ENCODE data around the gene PHLPP1. TPM values are rescaled to one million over a fixed set of nuclear protein-coding genes. Genes with fewer than 3 reads are reported as not detected.

Gene PHLPP1
- total and polyA plus RNA-seq, 8 donors: 2.1 to 77.0 (median 12.5) TPM

DNA sequence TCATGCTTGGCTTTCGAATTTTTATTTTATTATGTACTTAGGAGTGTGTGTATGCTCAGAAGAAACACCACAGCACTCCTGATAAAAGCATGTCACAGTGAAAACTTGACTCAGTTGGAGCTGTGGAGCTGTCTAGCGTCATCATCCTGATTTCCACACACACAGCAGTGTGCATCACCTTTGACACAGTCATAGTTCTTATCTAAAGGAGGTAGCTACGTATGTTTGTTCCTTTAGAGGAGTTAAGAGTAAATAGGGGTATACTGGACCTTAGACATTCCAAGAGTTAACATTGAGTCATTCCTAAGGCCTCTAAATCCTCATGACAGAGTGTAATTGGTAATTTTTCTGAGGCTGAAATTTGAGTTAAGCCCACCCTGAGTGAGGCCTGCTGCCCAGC, 96.9 kb downstream of the PHLPP1 start:
- Histone ChIP-seq H3K4me1 (peaks cover 0 to 33% (median 6%) of the 10 kb centered on the region in 4 donors), H3K27me3 (no peaks in the 10 kb centered on the region), H3K36me3 (no peaks in the 10 kb centered on the region), H3K9me3 (no peaks in the 10 kb centered on the region), H3K4me3 (no peak overlapping the region), H3K27ac (peak overlapping the region in 2 of 5 donors; percentile 45 to 51)
- WGBS, 5 donors: 44 to 65% (median 55%) methylated on average over 3 of the region's 3 CpGs
- intact Hi-C loops (cut with DNase I; ENCODE audit: low total_unique reads): loop anchor here (10.0 kb wide), 1 partner anchor 107 kb away; no protein-coding TSS in a partner anchor
- TF ChIP-seq CTCF (IDR thresholded peaks at IDR 0.05) (no peak), POLR2AphosphoS5 (IDR thresholded peaks at IDR 0.05) (peak in 2 of 3 donors; percentile 26 to 37)
- peak in 1 of 2 donors; percentile 74 for DNase-seq

- intact Hi-C loops (cut with DNase I; ENCODE audit: low total_unique reads): loop anchor here (10.0 kb wide), 1 partner anchor 108 kb away; no protein-coding TSS in a partner anchor
- H3K4me1 ChIP-seq: peaks cover 0 to 33% (median 6%) of the 10 kb centered on the region in 4 donors
- no peak overlapping the region for H3K27ac ChIP-seq
- no peak for DNase-seq
- no peaks in the 10 kb centered on the region for H3K36me3 ChIP-seq
- TF ChIP-seq CTCF (IDR thresholded peaks at IDR 0.05) (no peak), POLR2A (IDR thresholded peaks at IDR 0.05) (no peak), POLR2AphosphoS5 (IDR thresholded peaks at IDR 0.05) (no peak), EP300 (IDR thresholded peaks at IDR 0.05) (no peak)
- no peaks in the 10 kb centered on the region for H3K27me3 ChIP-seq
- no peak overlapping the region for H3K4me3 ChIP-seq
- no peaks in the 10 kb centered on the region for H3K9me3 ChIP-seq
Observed at GRCh38 chr18:62812876-62813275, 97.5 kb downstream of the PHLPP1 start.

- intact Hi-C loops (cut with DNase I; ENCODE audit: low total_unique reads): loop anchor here (10.0 kb wide), 1 partner anchor 109 kb away; no protein-coding TSS in a partner anchor
- no peak for TF ChIP-seq POLR2AphosphoS5 (IDR thresholded peaks at IDR 0.05)
- TF ChIP-seq CTCF (IDR thresholded peaks at IDR 0.05): no peak
- no peak for TF ChIP-seq EP300 (IDR thresholded peaks at IDR 0.05)
- no peak for TF ChIP-seq POLR2A (IDR thresholded peaks at IDR 0.05)
- peaks cover 0 to 33% (median 6%) of the 10 kb centered on the region in 4 donors for H3K4me1 ChIP-seq
- H3K27me3 ChIP-seq: no peaks in the 10 kb centered on the region
- H3K36me3 ChIP-seq: no peaks in the 10 kb centered on the region
- no peak overlapping the region for H3K27ac ChIP-seq
- no peak for DNase-seq
- no peak overlapping the region for H3K4me3 ChIP-seq
- 44 to 58% (median 55%) methylated on average over 2 of the region's 2 CpGs for WGBS, 5 donors
- no peaks in the 10 kb centered on the region for H3K9me3 ChIP-seq
Observed at GRCh38 chr18:62814132-62814759, 98.9 kb downstream of the PHLPP1 start.

DNA sequence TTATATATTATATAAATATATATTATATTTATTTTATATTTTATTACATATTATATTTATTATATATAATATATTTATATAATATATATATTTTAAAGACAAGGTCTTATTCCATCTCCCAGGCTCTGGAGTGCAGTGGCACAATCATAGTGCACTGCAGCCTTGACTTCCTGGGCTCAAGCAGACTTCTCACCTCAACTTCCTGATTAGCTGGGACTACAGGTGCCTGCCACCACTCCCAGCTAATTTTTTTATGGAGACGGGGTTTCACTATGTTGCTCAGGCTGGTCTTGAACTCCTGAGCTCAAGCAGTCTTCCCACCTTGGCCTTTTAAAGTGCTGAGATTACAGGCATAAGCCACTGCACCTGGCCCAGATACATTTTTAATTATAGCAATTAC, 110.0 kb downstream of the PHLPP1 start:
- DNase-seq: no peak
- H3K27ac ChIP-seq: no peak overlapping the region
- no peaks in the 10 kb centered on the region for H3K9me3 ChIP-seq
- H3K4me3 ChIP-seq: no peak overlapping the region
- intact Hi-C loops (cut with DNase I; ENCODE audit: low total_unique reads): no loop called here
- H3K27me3 ChIP-seq: no peaks in the 10 kb centered on the region
- no peak for TF ChIP-seq POLR2A (IDR thresholded peaks at IDR 0.05)
- TF ChIP-seq EP300 (IDR thresholded peaks at IDR 0.05): no peak
- no peak for TF ChIP-seq CTCF (IDR thresholded peaks at IDR 0.05)
- no peak for TF ChIP-seq POLR2AphosphoS5 (IDR thresholded peaks at IDR 0.05)
- H3K36me3 ChIP-seq: peaks cover 0 to 6% (median 4%) of the 10 kb centered on the region in 4 donors
- H3K4me1 ChIP-seq: peaks cover 0 to 11% (median 0%) of the 10 kb centered on the region in 4 donors
- 71 to 90% (median 85%) methylated on average over 1 of the region's 1 CpG for WGBS, 5 donors

Data from stomach (tissue), 9 donors.